Activated T-cell treated with anti-CD3 and anti-CD28 coated beads, Interleukin-2, amount 50 U/mL, for 24 hours (primary cell): ENCODE measurements around the gene SPAG16.

Source experiments
- DNase-seq: peaks from one replicate; pipeline ENCODE4 v3.0.0-alpha.2; 2020
- H3K27ac Mint-ChIP-seq: 2 replicates; pipeline ENCODE4 v1.8.0; 2020; ENCODE audit warnings: mild to moderate bottlenecking, mixed read lengths
- H3K27me3 Mint-ChIP-seq: 2 replicates; pipeline ENCODE4 v1.8.0; 2020; ENCODE audit warnings: mixed read lengths
- H3K36me3 Mint-ChIP-seq: 2 replicates; pipeline ENCODE4 v1.8.0; 2020; ENCODE audit warnings: low read depth, mixed read lengths
- H3K4me1 Mint-ChIP-seq: 2 replicates; pipeline ENCODE4 v1.8.0; 2020; ENCODE audit warnings: low read depth, mixed read lengths
- H3K4me3 Mint-ChIP-seq: 2 replicates; pipeline ENCODE4 v1.8.0; 2020; ENCODE audit warnings: mild to moderate bottlenecking, moderate library complexity, mixed read lengths
- H3K9me3 Mint-ChIP-seq: 2 replicates; pipeline ENCODE4 v1.8.0; 2020; ENCODE audit warnings: mixed read lengths

Gene SPAG16

GRCh38 chr2:214180686-214181085 is 896.4 kb downstream of the SPAG16 start:
- Mint-ChIP-seq H3K36me3 (no peaks in the 10 kb centered on the region), H3K27ac (no peak overlapping the region), H3K27me3 (no peaks in the 10 kb centered on the region), H3K4me3 (no peak overlapping the region), H3K4me1 (no peaks in the 10 kb centered on the region), H3K9me3 (no peaks in the 10 kb centered on the region)
- no peak for DNase-seq

DNA sequence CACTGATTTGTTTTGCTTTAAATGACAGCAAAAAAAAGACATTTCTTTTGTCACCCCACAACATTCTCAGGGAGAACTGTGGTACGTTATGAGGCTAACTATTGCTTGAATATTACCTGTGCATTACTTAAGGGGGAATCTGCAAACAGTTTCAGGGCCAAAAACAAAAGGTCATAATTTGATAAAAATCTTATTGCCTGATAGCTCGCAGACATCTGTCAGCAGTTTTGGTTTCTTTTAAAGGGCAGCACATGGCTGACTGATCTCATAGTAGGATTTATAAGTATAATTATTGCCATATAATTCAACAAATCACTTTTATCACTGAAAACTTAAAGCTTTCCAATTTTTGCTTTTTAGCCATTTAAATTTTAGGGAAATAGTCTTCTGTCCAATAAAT is 900.2 kb downstream of the SPAG16 start:
- Mint-ChIP-seq H3K36me3 (no peaks in the 10 kb centered on the region), H3K9me3 (no peaks in the 10 kb centered on the region), H3K27me3 (no peaks in the 10 kb centered on the region), H3K4me3 (no peak overlapping the region), H3K27ac (no peak overlapping the region), H3K4me1 (no peaks in the 10 kb centered on the region)
- DNase-seq = no peak

DNA sequence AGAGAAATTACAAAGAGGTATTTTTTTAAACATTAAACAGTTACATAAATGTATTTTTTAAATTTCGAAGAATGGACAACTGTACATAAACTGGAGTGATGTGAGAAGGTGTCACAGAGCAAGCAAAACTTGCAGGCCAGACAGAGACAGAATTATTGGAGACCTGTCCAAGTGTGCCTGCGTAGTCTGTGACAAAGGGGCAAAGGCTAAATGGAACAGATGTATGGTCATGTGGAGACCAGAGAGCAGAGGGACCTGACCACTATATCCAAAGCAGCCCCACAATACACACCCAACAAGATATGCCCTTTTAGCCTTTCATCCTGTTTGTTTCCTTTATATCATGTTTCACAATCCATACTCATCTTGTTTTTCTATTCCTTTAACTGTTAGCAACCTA is 901.3 kb downstream of the SPAG16 start:
- no peaks in the 10 kb centered on the region for H3K4me1 Mint-ChIP-seq
- H3K9me3 Mint-ChIP-seq = no peaks in the 10 kb centered on the region

GRCh38 chr2:214192711-214193110 is 908.4 kb downstream of the SPAG16 start:
- H3K27ac Mint-ChIP-seq = no peak overlapping the region
- H3K27me3 Mint-ChIP-seq = no peaks in the 10 kb centered on the region
- H3K36me3 Mint-ChIP-seq = no peaks in the 10 kb centered on the region
- no peaks in the 10 kb centered on the region for H3K4me1 Mint-ChIP-seq
- no peak overlapping the region for H3K4me3 Mint-ChIP-seq
- no peaks in the 10 kb centered on the region for H3K9me3 Mint-ChIP-seq
- DNase-seq = no peak

More for the DNA sequence above, 901.3 kb downstream of the SPAG16 start:
- Mint-ChIP-seq H3K27ac (no peak overlapping the region), H3K4me3 (no peak overlapping the region), H3K36me3 (no peaks in the 10 kb centered on the region), H3K27me3 (no peaks in the 10 kb centered on the region)
- no peak for DNase-seq

DNA sequence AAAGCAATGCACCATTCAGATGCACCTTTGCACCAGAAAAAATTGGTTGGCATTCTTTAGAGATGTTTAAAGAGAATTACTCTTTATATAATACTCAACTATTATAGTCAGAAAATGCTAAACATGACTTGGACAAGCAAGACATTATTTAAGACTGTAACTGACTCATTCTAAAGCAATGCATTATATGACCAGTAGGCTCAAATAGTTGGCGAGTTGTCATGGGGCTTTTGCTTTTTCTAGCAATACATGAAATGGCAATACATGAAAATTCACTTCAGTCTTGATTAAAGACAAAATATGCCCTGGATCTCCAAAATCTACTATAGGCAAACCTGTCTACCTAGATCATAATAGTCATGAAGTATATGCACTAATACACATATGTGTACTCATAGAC is 909.7 kb downstream of the SPAG16 start:
- H3K4me3 Mint-ChIP-seq = no peak overlapping the region
- H3K27me3 Mint-ChIP-seq = no peaks in the 10 kb centered on the region
- no peak for DNase-seq
- no peaks in the 10 kb centered on the region for H3K9me3 Mint-ChIP-seq
- H3K4me1 Mint-ChIP-seq = no peaks in the 10 kb centered on the region
- no peaks in the 10 kb centered on the region for H3K36me3 Mint-ChIP-seq
- H3K27ac Mint-ChIP-seq = no peak overlapping the region

DNA sequence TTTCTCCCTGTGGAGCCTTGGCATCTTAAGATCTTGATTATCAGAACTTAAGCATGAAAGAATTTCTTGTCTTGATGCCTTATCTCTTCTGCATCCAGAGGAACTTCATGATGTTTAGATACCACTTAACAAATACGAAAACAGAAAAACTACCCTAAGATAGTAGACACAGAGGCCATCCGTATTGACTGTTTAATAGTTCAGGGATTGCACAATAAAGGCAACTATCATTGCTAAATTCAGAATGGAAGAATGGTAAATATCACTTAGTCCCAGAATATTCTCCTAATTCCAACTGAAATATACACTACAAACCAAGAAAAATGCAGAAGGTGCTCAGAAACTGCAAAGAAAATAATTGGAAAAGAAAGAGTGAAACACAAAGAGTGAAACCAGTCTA is 912.0 kb downstream of the SPAG16 start:
- no peaks in the 10 kb centered on the region for H3K4me1 Mint-ChIP-seq
- no peak overlapping the region for H3K27ac Mint-ChIP-seq
- H3K36me3 Mint-ChIP-seq = no peaks in the 10 kb centered on the region
- H3K27me3 Mint-ChIP-seq = no peaks in the 10 kb centered on the region
- DNase-seq = no peak
- H3K9me3 Mint-ChIP-seq = peaks cover 2% of the 10 kb centered on the region
- H3K4me3 Mint-ChIP-seq = no peak overlapping the region

DNA sequence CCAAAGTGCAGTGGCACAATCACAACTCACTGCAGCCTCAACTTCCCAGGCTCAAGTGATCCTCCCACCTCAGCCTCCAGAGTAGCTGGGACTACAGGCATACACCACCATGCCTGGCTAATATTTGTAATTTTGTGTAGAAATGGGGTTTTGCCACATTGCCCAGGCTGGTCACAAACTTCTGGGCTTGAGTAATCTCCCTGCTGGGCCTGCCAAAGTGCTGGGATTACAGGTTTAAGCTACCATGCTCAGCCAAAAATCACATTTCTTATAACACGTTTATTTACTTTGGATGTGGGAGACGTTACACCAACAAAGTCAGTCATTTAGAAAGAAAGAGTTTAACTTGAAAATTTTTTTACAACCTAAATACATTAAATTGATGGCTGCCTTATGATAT is 917.6 kb downstream of the SPAG16 start:
- H3K9me3 Mint-ChIP-seq = peaks cover 2% of the 10 kb centered on the region
- no peaks in the 10 kb centered on the region for H3K4me1 Mint-ChIP-seq
- no peaks in the 10 kb centered on the region for H3K27me3 Mint-ChIP-seq
- no peak overlapping the region for H3K4me3 Mint-ChIP-seq
- no peak overlapping the region for H3K27ac Mint-ChIP-seq
- no peak for DNase-seq
- H3K36me3 Mint-ChIP-seq = no peaks in the 10 kb centered on the region

DNA sequence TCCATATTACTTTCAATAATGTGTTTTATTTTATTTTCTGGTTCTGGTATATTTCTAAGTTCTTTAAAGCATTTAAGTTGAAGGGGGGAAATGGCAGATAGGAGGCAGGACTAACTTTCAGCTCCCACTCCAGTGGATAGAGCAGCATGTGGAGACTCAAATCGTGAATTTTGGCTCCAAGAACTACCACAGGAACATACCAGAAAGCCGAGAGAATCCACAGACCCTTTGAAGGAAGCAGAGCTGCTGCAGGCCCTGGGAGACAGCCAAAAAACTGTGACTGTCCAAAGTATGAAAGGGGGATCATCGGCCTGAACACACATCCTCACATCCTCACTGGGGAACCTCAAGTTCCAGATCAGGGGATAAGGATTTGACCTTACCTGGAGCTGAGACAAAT is 919.0 kb downstream of the SPAG16 start:
- DNase-seq = no peak
- no peaks in the 10 kb centered on the region for H3K4me1 Mint-ChIP-seq
- H3K27ac Mint-ChIP-seq = no peak overlapping the region

DNA sequence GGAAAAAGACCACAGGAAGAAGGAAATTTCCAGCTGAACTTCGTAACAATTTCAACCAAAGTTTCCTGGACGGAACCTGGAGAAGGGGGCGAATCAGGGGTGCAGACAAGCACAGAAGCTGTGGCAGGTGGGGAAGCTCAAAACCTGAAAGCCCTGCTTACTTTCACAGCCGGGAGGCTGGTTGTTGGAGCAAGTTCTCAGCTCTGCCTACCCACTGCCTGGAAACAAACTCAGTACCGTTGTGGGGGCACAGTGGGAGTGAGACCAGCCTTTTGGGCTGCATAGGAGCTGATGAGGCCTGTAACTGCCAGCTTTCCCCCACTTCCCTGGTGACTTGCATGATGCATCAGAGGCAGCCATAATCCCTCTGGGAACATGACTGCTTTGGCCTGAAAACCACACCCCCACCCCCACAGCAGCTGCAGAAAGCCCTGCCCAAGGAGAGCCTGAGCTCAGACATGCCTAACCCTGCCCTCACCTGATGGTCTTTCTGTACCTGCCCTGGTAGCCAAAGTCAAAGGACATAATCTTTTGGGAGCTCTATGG is 919.6 kb downstream of the SPAG16 start:
- no peak overlapping the region for H3K27ac Mint-ChIP-seq
- H3K27me3 Mint-ChIP-seq = no peaks in the 10 kb centered on the region
- no peaks in the 10 kb centered on the region for H3K36me3 Mint-ChIP-seq
- H3K9me3 Mint-ChIP-seq = peaks cover 2% of the 10 kb centered on the region
- no peak overlapping the region for H3K4me3 Mint-ChIP-seq
- H3K4me1 Mint-ChIP-seq = no peaks in the 10 kb centered on the region
- DNase-seq = no peak

More for the DNA sequence above, 919.0 kb downstream of the SPAG16 start:
- no peaks in the 10 kb centered on the region for H3K27me3 Mint-ChIP-seq
- no peak overlapping the region for H3K4me3 Mint-ChIP-seq
- H3K36me3 Mint-ChIP-seq = no peaks in the 10 kb centered on the region
- H3K9me3 Mint-ChIP-seq = peaks cover 2% of the 10 kb centered on the region

GRCh38 chr2:214215107-214215506 is 930.8 kb downstream of the SPAG16 start:
- Mint-ChIP-seq H3K9me3 (no peaks in the 10 kb centered on the region), H3K27me3 (no peaks in the 10 kb centered on the region), H3K27ac (no peak overlapping the region), H3K4me3 (no peak overlapping the region), H3K36me3 (no peaks in the 10 kb centered on the region), H3K4me1 (no peaks in the 10 kb centered on the region)
- DNase-seq = no peak

GRCh38 chr2:214217136-214217535 is 932.9 kb downstream of the SPAG16 start:
- Mint-ChIP-seq H3K36me3 (no peaks in the 10 kb centered on the region), H3K9me3 (no peaks in the 10 kb centered on the region), H3K27me3 (no peaks in the 10 kb centered on the region), H3K4me3 (no peak overlapping the region), H3K27ac (no peak overlapping the region), H3K4me1 (no peaks in the 10 kb centered on the region)
- no peak for DNase-seq

DNA sequence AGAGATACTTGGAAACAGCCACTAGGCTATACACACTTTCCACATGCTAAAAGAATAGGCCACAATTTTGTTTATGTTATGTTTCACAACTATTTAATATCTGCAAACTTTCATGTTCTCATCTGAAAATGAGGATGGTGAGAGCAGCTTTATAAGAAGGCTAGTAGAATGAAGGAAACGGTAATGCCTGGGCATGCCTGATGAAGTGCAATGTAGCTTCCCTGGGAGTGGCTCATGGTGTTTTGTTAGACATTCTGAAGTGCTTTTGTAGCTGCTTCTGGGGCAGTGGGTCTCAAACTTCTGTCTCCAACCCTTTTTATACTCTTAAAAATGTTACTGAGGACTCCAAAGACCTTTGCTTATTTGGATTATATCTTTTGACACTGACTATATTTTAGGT is 933.3 kb downstream of the SPAG16 start:
- no peak for DNase-seq
- H3K4me3 Mint-ChIP-seq = no peak overlapping the region
- no peaks in the 10 kb centered on the region for H3K27me3 Mint-ChIP-seq
- H3K4me1 Mint-ChIP-seq = no peaks in the 10 kb centered on the region
- H3K27ac Mint-ChIP-seq = no peak overlapping the region
- H3K9me3 Mint-ChIP-seq = no peaks in the 10 kb centered on the region
- H3K36me3 Mint-ChIP-seq = no peaks in the 10 kb centered on the region

GRCh38 chr2:214220251-214220650 is 936.0 kb downstream of the SPAG16 start:
- no peak for DNase-seq
- Mint-ChIP-seq H3K27me3 (no peaks in the 10 kb centered on the region), H3K4me1 (no peaks in the 10 kb centered on the region), H3K9me3 (no peaks in the 10 kb centered on the region), H3K4me3 (no peak overlapping the region), H3K36me3 (no peaks in the 10 kb centered on the region), H3K27ac (no peak overlapping the region)

- Mint-ChIP-seq H3K4me3 (no peak overlapping the region), H3K4me1 (no peaks in the 10 kb centered on the region), H3K27ac (no peak overlapping the region), H3K36me3 (no peaks in the 10 kb centered on the region), H3K27me3 (no peaks in the 10 kb centered on the region), H3K9me3 (no peaks in the 10 kb centered on the region)
- DNase-seq = no peak
These were observed 941.8 kb downstream of the SPAG16 start for GRCh38 chr2:214226061-214226460.

DNA sequence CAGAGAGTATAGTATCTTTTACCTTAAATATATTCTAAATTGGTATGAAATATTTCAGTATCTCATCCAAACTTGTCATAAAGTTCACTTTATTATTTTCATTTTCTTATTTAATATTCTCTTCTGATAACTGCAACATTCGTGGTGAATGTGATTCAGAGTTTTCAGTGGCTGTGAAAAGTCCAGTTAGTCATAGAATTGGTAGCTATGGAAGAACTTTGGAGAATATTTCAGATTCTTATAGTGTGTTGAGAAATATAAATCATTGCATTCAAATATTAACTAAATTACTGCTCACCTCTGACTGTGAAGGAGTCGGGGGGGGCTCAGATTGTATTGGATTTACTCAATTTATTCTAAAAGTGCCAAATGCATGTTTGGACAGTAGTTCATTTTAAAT is 948.0 kb downstream of the SPAG16 start:
- Mint-ChIP-seq H3K27me3 (no peaks in the 10 kb centered on the region), H3K27ac (no peak overlapping the region), H3K36me3 (no peaks in the 10 kb centered on the region), H3K9me3 (peaks cover 3% of the 10 kb centered on the region), H3K4me3 (no peak overlapping the region), H3K4me1 (no peaks in the 10 kb centered on the region)
- DNase-seq = no peak

GRCh38 chr2:214233164-214233563 is 948.9 kb downstream of the SPAG16 start:
- H3K4me1 Mint-ChIP-seq = no peaks in the 10 kb centered on the region
- peaks cover 3% of the 10 kb centered on the region for H3K9me3 Mint-ChIP-seq
- no peak overlapping the region for H3K27ac Mint-ChIP-seq
- DNase-seq = no peak
- no peak overlapping the region for H3K4me3 Mint-ChIP-seq
- no peaks in the 10 kb centered on the region for H3K27me3 Mint-ChIP-seq
- H3K36me3 Mint-ChIP-seq = no peaks in the 10 kb centered on the region
